Measurements from ENCODE around the gene AP2A1. TPM values are rescaled to one million over a fixed set of nuclear protein-coding genes. Genes with fewer than 3 reads are reported as not detected.

The AP2A1 gene
- total RNA-seq, 1 experiment from 2014 or later, result 72.1 TPM

DNA sequence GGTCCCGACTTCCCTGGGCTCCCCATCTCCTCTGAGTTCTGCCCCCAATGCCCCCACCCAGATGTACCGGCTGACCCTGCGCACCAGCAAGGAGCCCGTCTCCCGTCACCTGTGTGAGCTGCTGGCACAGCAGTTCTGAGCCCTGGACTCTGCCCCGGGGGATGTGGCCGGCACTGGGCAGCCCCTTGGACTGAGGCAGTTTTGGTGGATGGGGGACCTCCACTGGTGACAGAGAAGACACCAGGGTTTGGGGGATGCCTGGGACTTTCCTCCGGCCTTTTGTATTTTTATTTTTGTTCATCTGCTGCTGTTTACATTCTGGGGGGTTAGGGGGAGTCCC is 39.8 kb downstream of the AP2A1 start:
- DNase-seq (ENCODE audit: low read depth, low spot score) (no peak), ATAC-seq (no peak)
- no TSS peak for BruUV-seq (replicated peaks)
- TF ChIP-seq SIN3A (IDR thresholded peaks at IDR 0.05; ENCODE audit: borderline replicate concordance, insufficient read depth, low read depth, low read length) (no peak), POLR2AphosphoS5 (IDR thresholded peaks at IDR 0.05; ENCODE audit: low read depth, low read length) (no peak), TCF7L2 (IDR thresholded peaks at IDR 0.05; ENCODE audit: low read depth, low read length) (no peak)
- TF ChIP-seq, protein P1, sequence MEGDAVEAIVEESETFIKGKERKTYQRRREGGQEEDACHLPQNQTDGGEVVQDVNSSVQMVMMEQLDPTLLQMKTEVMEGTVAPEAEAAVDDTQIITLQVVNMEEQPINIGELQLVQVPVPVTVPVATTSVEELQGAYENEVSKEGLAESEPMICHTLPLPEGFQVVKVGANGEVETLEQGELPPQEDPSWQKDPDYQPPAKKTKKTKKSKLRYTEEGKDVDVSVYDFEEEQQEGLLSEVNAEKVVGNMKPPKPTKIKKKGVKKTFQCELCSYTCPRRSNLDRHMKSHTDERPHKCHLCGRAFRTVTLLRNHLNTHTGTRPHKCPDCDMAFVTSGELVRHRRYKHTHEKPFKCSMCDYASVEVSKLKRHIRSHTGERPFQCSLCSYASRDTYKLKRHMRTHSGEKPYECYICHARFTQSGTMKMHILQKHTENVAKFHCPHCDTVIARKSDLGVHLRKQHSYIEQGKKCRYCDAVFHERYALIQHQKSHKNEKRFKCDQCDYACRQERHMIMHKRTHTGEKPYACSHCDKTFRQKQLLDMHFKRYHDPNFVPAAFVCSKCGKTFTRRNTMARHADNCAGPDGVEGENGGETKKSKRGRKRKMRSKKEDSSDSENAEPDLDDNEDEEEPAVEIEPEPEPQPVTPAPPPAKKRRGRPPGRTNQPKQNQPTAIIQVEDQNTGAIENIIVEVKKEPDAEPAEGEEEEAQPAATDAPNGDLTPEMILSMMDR (IDR thresholded peaks at IDR 0.05), result no peak
- TF ChIP-seq, protein P2, sequence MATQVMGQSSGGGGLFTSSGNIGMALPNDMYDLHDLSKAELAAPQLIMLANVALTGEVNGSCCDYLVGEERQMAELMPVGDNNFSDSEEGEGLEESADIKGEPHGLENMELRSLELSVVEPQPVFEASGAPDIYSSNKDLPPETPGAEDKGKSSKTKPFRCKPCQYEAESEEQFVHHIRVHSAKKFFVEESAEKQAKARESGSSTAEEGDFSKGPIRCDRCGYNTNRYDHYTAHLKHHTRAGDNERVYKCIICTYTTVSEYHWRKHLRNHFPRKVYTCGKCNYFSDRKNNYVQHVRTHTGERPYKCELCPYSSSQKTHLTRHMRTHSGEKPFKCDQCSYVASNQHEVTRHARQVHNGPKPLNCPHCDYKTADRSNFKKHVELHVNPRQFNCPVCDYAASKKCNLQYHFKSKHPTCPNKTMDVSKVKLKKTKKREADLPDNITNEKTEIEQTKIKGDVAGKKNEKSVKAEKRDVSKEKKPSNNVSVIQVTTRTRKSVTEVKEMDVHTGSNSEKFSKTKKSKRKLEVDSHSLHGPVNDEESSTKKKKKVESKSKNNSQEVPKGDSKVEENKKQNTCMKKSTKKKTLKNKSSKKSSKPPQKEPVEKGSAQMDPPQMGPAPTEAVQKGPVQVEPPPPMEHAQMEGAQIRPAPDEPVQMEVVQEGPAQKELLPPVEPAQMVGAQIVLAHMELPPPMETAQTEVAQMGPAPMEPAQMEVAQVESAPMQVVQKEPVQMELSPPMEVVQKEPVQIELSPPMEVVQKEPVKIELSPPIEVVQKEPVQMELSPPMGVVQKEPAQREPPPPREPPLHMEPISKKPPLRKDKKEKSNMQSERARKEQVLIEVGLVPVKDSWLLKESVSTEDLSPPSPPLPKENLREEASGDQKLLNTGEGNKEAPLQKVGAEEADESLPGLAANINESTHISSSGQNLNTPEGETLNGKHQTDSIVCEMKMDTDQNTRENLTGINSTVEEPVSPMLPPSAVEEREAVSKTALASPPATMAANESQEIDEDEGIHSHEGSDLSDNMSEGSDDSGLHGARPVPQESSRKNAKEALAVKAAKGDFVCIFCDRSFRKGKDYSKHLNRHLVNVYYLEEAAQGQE (IDR thresholded peaks at IDR 0.05; ENCODE audit: insufficient read depth in 1 of 2, low read depth in 2 of 2, low read length in 1 of 2), result no peak
- Histone ChIP-seq H3K4me1 (ENCODE audit: control insufficient read depth, insufficient read depth, low read length) (peaks cover 5% of the 10 kb centered on the region; the same call in 1 of the 2 replicates), H3K27me3 (ENCODE audit: control insufficient read depth, insufficient read depth, low read length) (no peaks in the 10 kb centered on the region), H3K27ac (ENCODE audit: low read length) (no peak overlapping the region), H3K9me3 (ENCODE audit: control insufficient read depth, insufficient read depth, low read depth, low read length) (no peaks in the 10 kb centered on the region), H3K36me3 (ENCODE audit: control insufficient read depth, insufficient read depth, low read length) (no peaks in the 10 kb centered on the region), H3K4me3 (ENCODE audit: low read depth in 2 of 2, low read length in 2 of 2) (no peak overlapping the region)
- ChIA-PET CTCF (no interaction called here), POLR2A (no interaction called here)
- in situ Hi-C loops (cut with HindIII; ENCODE audit: low pct_unique_long_range_greater_than_20kb, low sequenced_read_pairs), result no loop called here
- intact Hi-C loops (cut with micrococcal nuclease; ENCODE audit: unreplicated experiment), result no loop called here

DNA sequence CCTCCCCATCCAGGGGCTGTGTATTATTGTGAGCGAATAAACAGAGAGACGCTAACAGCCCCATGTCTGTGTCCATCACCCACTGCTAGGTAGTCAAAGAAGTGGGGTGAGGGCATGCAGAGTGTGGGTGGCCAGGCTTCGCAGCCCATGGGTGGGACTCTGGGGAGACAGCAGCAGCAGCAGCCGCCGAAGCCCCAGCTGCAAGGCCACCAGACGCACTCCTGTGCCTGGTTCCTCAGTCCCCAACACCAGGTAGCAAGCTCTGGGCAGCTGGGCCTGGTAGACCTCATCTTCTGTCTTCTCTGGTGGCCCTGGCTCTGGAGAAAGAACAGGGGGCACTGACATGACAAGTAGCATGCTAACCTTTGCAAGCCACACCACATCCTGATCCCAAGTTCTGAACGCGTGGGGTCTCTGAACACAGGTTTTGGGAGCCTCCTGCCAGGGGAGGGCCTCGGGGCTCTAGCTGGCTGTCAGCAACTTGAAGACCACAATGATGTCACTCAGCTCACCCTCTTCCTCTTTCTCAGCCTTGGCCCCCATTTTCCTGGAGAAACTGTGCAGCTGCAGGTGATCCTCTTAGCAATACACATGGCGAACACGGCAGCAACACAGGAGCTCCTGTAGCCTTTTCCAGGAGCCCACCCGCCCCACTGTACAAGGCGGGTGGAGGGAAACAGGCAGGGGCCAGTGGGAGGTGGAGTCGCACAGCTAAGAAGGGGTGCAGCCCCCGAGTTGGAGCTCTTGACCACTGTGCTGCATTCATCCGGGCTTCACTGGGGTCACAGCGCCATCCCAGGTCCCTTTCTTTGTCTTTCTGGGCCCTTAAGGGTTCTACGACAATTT is 40.5 kb downstream of the AP2A1 start:
- H3K36me3 ChIP-seq (ENCODE audit: control insufficient read depth, insufficient read depth, low read length), result no peaks in the 10 kb centered on the region
- no peaks in the 10 kb centered on the region for H3K27me3 ChIP-seq (ENCODE audit: control insufficient read depth, insufficient read depth, low read length)
- no TSS peak for BruUV-seq (replicated peaks)
- intact Hi-C loops (cut with micrococcal nuclease; ENCODE audit: unreplicated experiment) (no loop called here), in situ Hi-C loops (cut with HindIII; ENCODE audit: low pct_unique_long_range_greater_than_20kb, low sequenced_read_pairs) (no loop called here)
- TF ChIP-seq, protein P2 (IDR thresholded peaks at IDR 0.05; ENCODE audit: insufficient read depth in 1 of 2, low read depth in 2 of 2, low read length in 1 of 2), result no peak
- TF ChIP-seq POLR2AphosphoS5 (IDR thresholded peaks at IDR 0.05; ENCODE audit: low read depth, low read length) (no peak), SIN3A (IDR thresholded peaks at IDR 0.05; ENCODE audit: borderline replicate concordance, insufficient read depth, low read depth, low read length) (no peak), TCF7L2 (IDR thresholded peaks at IDR 0.05; ENCODE audit: low read depth, low read length) (no peak)
- TF ChIP-seq, protein P1 (IDR thresholded peaks at IDR 0.05), result no peak
- peaks cover 5% of the 10 kb centered on the region for H3K4me1 ChIP-seq (ENCODE audit: control insufficient read depth, insufficient read depth, low read length)
- no peak for ATAC-seq
- ChIA-PET POLR2A (no interaction called here), CTCF (no interaction called here)
- no peak for DNase-seq (ENCODE audit: low read depth, low spot score)
- H3K27ac ChIP-seq (ENCODE audit: low read length), result no peak overlapping the region
- H3K9me3 ChIP-seq (ENCODE audit: control insufficient read depth, insufficient read depth, low read depth, low read length), result no peaks in the 10 kb centered on the region
- no peak overlapping the region for H3K4me3 ChIP-seq (ENCODE audit: low read depth in 2 of 2, low read length in 2 of 2)

Data from Panc1 (cell line).